Lung (tissue), 12 donors: ENCODE measurements around the gene SMIM41. TPM values are rescaled to one million over a fixed set of nuclear protein-coding genes. Genes with fewer than 3 reads are reported as not detected.

ENCODE experiments used
- ATAC-seq: fragments of 200-7000 bp; cut with Tn5 transposase; one replicate; pipeline ENCODE4 v1.9.1; 2020; ENCODE audit warnings: moderate number of reproducible peaks; ENCODE audit not compliant: insufficient read depth, low FRiP score
- DNase-seq, 3 donors: peaks; one replicate each; pipeline ENCODE4 v3.0.0-alpha.2; 2013 to 2017
- H3K27ac ChIP-seq, 2 donors: one replicate each; pipeline ENCODE4 v1.5.1; 2013; ENCODE audit warnings: mild to moderate bottlenecking in 2 of 2, moderate library complexity in 2 of 2, control low read depth in 1 of 2, inconsistent platforms in 1 of 2, low read depth in 1 of 2, low read length in 1 of 2
- H3K27me3 ChIP-seq, 3 donors: one replicate each; pipeline ENCODE4 v1.5.1; 2013; ENCODE audit warnings: low read length in 2 of 3; ENCODE audit not compliant: control insufficient read depth in 3 of 3, insufficient read depth in 3 of 3
- H3K36me3 ChIP-seq, 4 donors: one replicate each; pipeline ENCODE4 v1.5.1; 2013; ENCODE audit warnings: low read length in 4 of 4, mild to moderate bottlenecking in 1 of 4, moderate library complexity in 1 of 4; ENCODE audit not compliant: control insufficient read depth in 4 of 4, insufficient read depth in 4 of 4
- H3K4me1 ChIP-seq, 5 donors: one replicate each; pipeline ENCODE4 v1.5.1; 2013; ENCODE audit warnings: low read length in 5 of 5, mild to moderate bottlenecking in 2 of 5, moderate library complexity in 1 of 5; ENCODE audit not compliant: control insufficient read depth in 5 of 5, insufficient read depth in 5 of 5
- H3K4me3 ChIP-seq: one replicate; pipeline ENCODE4 v1.5.1; 2013; ENCODE audit warnings: mild to moderate bottlenecking, control low read depth, moderate library complexity
- H3K9ac ChIP-seq, 2 donors: one replicate each; pipeline ENCODE4 v1.5.1; 2013; ENCODE audit warnings: low read length in 2 of 2, control low read depth in 1 of 2; ENCODE audit not compliant: insufficient read depth in 1 of 2
- H3K9me3 ChIP-seq, 4 donors: one replicate each; pipeline ENCODE4 v1.5.1; 2013; ENCODE audit warnings: low read length in 3 of 4, mild to moderate bottlenecking in 1 of 4, moderate library complexity in 1 of 4; ENCODE audit not compliant: control insufficient read depth in 4 of 4, insufficient read depth in 3 of 4
- CTCF ChIP-seq: IDR thresholded peaks from 2 replicates; pipeline ENCODE4 v1.5.1; 2012; ENCODE audit warnings: mild to moderate bottlenecking; ENCODE audit errors: control extremely low read depth, extremely low read depth
- WGBS, 2 donors: extraction: QIAGEN DNeasy Blood & Tissue Kit; methylation state at CpG; one replicate each; pipeline ENCODE4 v1.1.7; 2013; 5-methylcytosine and 5-hydroxymethylcytosine counted together
- polyA plus RNA-seq, 2 donors: library from polyadenylated mRNA; stranded (reverse); fragments of 200-250 nt; gene quantifications; one replicate each; pipeline ENCODE4 v1.2.1, GENCODE V29; 2013
- total RNA-seq, 2 donors: library from RNA; depleted of rRNA in 1 of 2; stranded (reverse); fragments of >200 nt in 1 of 2; gene quantifications; one replicate each; pipeline ENCODE4 v1.2.1, GENCODE V29; 2014 to 2021
- donor health status: control.
- donor health status: control.
- donor health status: Bipolar disorder and iron deficiency.
- donor health status: healthy.
- donor health status: DM: yes; HTN: yes; CAD: no.

Gene SMIM41
- total and polyA plus RNA-seq, 4 donors: 1.9 to 7.6 (median 4.3) TPM

GRCh38 chr12:52058631-52059361 lies 20.7 kb upstream of the SMIM41 start:
- Histone ChIP-seq H3K27me3 (no peaks in the 10 kb centered on the region), H3K9me3 (peaks cover 0 to 2% (median 0%) of the 10 kb centered on the region in 4 donors), H3K9ac (no peak overlapping the region), H3K36me3 (peaks cover 3 to 40% (median 11%) of the 10 kb centered on the region in 4 donors), H3K4me3 (no peak overlapping the region), H3K4me1 (peaks cover 0 to 12% (median 0%) of the 10 kb centered on the region in 5 donors), H3K27ac (no peak overlapping the region)
- ATAC-seq (no peak), DNase-seq (peak in 1 of 3 donors; percentile 24)
- 68 to 74% methylated on average over 25 of the region's 25 CpGs for WGBS, 2 donors
- no peak for TF ChIP-seq CTCF

GRCh38 chr12:52059582-52060497 lies 19.7 kb upstream of the SMIM41 start:
- Histone ChIP-seq H3K4me1 (peaks cover 0 to 12% (median 0%) of the 10 kb centered on the region in 5 donors), H3K4me3 (no peak overlapping the region), H3K9ac (no peak overlapping the region), H3K9me3 (peaks cover 0 to 2% (median 0%) of the 10 kb centered on the region in 4 donors), H3K27ac (no peak overlapping the region), H3K36me3 (peaks cover 3 to 34% (median 8%) of the 10 kb centered on the region in 4 donors), H3K27me3 (no peaks in the 10 kb centered on the region)
- peak in 1 of 3 donors; percentile 34 for DNase-seq
- 82 to 84% methylated on average over 12 of the region's 12 CpGs for WGBS, 2 donors
- no peak for TF ChIP-seq CTCF
- no peak for ATAC-seq

GRCh38 chr12:52060498-52061177 lies 18.9 kb upstream of the SMIM41 start:
- Histone ChIP-seq H3K36me3 (peaks cover 3 to 26% (median 5%) of the 10 kb centered on the region in 4 donors), H3K4me1 (peaks cover 0 to 7% (median 0%) of the 10 kb centered on the region in 5 donors), H3K4me3 (no peak overlapping the region), H3K27me3 (no peaks in the 10 kb centered on the region), H3K9ac (no peak overlapping the region), H3K27ac (no peak overlapping the region), H3K9me3 (peaks cover 0 to 2% (median 0%) of the 10 kb centered on the region in 4 donors)
- WGBS, 2 donors: 88 to 89% methylated on average over 14 of the region's 14 CpGs
- ATAC-seq: no peak
- DNase-seq: peak in 1 of 3 donors; percentile 13
- no peak for TF ChIP-seq CTCF
